ENCODE data around the gene RCN2. TPM values are rescaled to one million over a fixed set of nuclear protein-coding genes. Genes with fewer than 3 reads are reported as not detected.

The RCN2 gene
- total and polyA plus RNA-seq, 2 experiments from 2014 or later = 144 to 153 TPM

DNA sequence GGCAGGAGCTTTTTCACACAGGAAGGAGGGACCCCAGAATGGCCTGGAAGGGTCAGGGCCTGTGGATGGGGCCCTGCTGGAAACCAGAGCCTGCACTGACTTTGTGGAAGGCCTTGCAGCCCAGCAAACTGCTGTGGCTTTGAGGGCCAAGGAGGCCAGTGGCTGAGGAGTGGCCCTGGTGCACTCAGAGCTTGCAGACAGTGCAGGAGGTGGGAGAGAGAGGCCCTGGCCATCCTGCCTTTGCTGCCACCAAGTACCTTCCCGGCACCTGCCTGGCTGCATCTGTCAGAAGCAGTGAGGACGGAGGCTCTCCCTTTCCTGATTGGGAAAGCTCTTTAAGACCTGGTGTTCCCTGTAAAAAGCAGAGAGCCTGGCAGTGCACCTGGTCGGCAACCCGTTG lies 69.8 kb downstream of the RCN2 start:
- no peak overlapping the region for H3K4me2 ChIP-seq
- no peaks in the 10 kb centered on the region for H3K36me3 ChIP-seq (replicated peaks; ENCODE audit: insufficient read depth, low read depth)
- no peaks in the 10 kb centered on the region for H4K20me1 ChIP-seq (ENCODE audit: insufficient read depth, poor library complexity, severe bottlenecking)
- H2AFZ ChIP-seq = no peak overlapping the region
- no peaks in the 10 kb centered on the region for H3K27me3 ChIP-seq
- no peaks in the 10 kb centered on the region for H3K4me1 ChIP-seq (ENCODE audit: insufficient read depth)
- no peaks in the 10 kb centered on the region for H3K79me2 ChIP-seq
- no peaks in the 10 kb centered on the region for H3K9me2 ChIP-seq (replicated peaks; ENCODE audit: insufficient read depth)
- TF ChIP-seq, protein P1, sequence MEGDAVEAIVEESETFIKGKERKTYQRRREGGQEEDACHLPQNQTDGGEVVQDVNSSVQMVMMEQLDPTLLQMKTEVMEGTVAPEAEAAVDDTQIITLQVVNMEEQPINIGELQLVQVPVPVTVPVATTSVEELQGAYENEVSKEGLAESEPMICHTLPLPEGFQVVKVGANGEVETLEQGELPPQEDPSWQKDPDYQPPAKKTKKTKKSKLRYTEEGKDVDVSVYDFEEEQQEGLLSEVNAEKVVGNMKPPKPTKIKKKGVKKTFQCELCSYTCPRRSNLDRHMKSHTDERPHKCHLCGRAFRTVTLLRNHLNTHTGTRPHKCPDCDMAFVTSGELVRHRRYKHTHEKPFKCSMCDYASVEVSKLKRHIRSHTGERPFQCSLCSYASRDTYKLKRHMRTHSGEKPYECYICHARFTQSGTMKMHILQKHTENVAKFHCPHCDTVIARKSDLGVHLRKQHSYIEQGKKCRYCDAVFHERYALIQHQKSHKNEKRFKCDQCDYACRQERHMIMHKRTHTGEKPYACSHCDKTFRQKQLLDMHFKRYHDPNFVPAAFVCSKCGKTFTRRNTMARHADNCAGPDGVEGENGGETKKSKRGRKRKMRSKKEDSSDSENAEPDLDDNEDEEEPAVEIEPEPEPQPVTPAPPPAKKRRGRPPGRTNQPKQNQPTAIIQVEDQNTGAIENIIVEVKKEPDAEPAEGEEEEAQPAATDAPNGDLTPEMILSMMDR (IDR thresholded peaks at IDR 0.05; ENCODE audit: poor library complexity) = no peak
- no peak for TF ChIP-seq EZH2 (IDR thresholded peaks at IDR 0.05; ENCODE audit: borderline replicate concordance)
- H3K4me3 ChIP-seq = no peak overlapping the region
- H3K27ac ChIP-seq = no peak overlapping the region
- 93% methylated on average over 4 of the region's 4 CpGs for WGBS (ENCODE audit: low lambda C conversion rate, missing lambda C conversion rate)
- no peak for DNase-seq (ENCODE audit: low spot score)
- H3K9me3 ChIP-seq (ENCODE audit: low read depth) = no peaks in the 10 kb centered on the region

DNA sequence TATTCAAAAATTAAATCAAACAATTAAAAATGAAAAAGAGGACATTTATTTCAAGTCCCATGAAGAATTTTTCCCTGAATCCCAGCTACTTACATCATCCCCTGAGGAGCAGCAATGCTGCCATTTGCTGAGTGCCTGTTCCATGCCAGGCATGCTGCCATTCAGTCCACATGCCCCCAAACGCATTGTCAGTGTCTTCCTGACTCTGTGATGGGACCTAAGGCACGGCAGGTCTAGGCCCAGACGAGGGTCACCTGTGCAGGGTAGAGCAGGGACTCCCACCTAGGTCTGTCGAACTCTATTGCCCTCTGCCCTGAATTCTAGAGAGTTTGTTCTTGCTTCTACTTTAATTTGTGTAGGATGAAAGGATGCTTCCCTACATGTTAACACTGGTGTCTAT lies 70.4 kb downstream of the RCN2 start:
- no peaks in the 10 kb centered on the region for H4K20me1 ChIP-seq (ENCODE audit: insufficient read depth, poor library complexity, severe bottlenecking)
- no peak overlapping the region for H3K4me3 ChIP-seq
- H3K4me1 ChIP-seq (ENCODE audit: insufficient read depth) = no peaks in the 10 kb centered on the region
- no peaks in the 10 kb centered on the region for H3K9me2 ChIP-seq (replicated peaks; ENCODE audit: insufficient read depth)
- no peak overlapping the region for H3K27ac ChIP-seq
- no peaks in the 10 kb centered on the region for H3K9me3 ChIP-seq (ENCODE audit: low read depth)
- no peak overlapping the region for H3K4me2 ChIP-seq
- H3K79me2 ChIP-seq = no peaks in the 10 kb centered on the region
- no peaks in the 10 kb centered on the region for H3K36me3 ChIP-seq (replicated peaks; ENCODE audit: insufficient read depth, low read depth)
- TF ChIP-seq, protein P1 (IDR thresholded peaks at IDR 0.05; ENCODE audit: poor library complexity) = no peak
- TF ChIP-seq EZH2 (IDR thresholded peaks at IDR 0.05; ENCODE audit: borderline replicate concordance) = no peak
- no peak for TF ChIP-seq EZH2phosphoT487 (IDR thresholded peaks at IDR 0.05; ENCODE audit: low read depth, severe bottlenecking, unreplicated experiment)
- WGBS (ENCODE audit: low lambda C conversion rate, missing lambda C conversion rate) = 83% methylated on average over 4 of the region's 4 CpGs
- H3K27me3 ChIP-seq = no peaks in the 10 kb centered on the region
- no peak overlapping the region for H2AFZ ChIP-seq
- DNase-seq (ENCODE audit: low spot score) = no peak

DNA sequence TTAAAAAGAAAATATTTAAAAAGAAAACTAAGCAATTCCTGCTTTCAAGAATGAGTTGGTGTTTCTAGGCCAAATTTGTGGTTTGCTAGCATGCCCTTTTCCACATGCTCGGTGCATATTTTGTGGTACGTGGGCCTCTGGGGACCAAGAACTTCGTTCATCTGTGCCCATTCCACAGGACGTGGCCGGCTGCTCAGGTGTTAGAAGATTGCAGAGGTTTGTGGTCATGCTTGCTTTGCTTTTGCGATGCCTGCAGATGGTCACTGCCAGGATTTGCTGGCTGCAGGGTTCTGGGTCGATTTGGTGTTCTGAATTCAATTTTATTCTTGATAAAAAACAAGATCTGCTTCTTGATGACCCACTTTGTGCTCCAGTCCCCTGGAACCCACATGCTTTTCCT lies 70.9 kb downstream of the RCN2 start:
- TF ChIP-seq EZH2 (IDR thresholded peaks at IDR 0.05; ENCODE audit: borderline replicate concordance) (no peak), EZH2phosphoT487 (IDR thresholded peaks at IDR 0.05; ENCODE audit: low read depth, severe bottlenecking, unreplicated experiment) (no peak)
- TF ChIP-seq, protein P1 (IDR thresholded peaks at IDR 0.05; ENCODE audit: poor library complexity) = no peak
- no peaks in the 10 kb centered on the region for H3K27me3 ChIP-seq
- 87% methylated on average over 7 of the region's 7 CpGs for WGBS (ENCODE audit: low lambda C conversion rate, missing lambda C conversion rate)

More for the DNA sequence above, 70.9 kb downstream of the RCN2 start:
- H3K36me3 ChIP-seq (replicated peaks; ENCODE audit: insufficient read depth, low read depth) = no peaks in the 10 kb centered on the region
- H3K9me3 ChIP-seq (ENCODE audit: low read depth) = no peaks in the 10 kb centered on the region
- H3K79me2 ChIP-seq = no peaks in the 10 kb centered on the region
- no peaks in the 10 kb centered on the region for H4K20me1 ChIP-seq (ENCODE audit: insufficient read depth, poor library complexity, severe bottlenecking)
- no peak for DNase-seq (ENCODE audit: low spot score)
- H3K9me2 ChIP-seq (replicated peaks; ENCODE audit: insufficient read depth) = no peaks in the 10 kb centered on the region
- H3K27ac ChIP-seq = no peak overlapping the region
- no peak overlapping the region for H3K4me3 ChIP-seq
- no peak overlapping the region for H3K4me2 ChIP-seq
- no peaks in the 10 kb centered on the region for H3K4me1 ChIP-seq (ENCODE audit: insufficient read depth)
- H2AFZ ChIP-seq = no peak overlapping the region
